Measurements from ENCODE around the gene PPEF1.
A peak's percentile ranks its signal among the peaks of the same experiment; 100 is the strongest.

The PPEF1 gene

DNA sequence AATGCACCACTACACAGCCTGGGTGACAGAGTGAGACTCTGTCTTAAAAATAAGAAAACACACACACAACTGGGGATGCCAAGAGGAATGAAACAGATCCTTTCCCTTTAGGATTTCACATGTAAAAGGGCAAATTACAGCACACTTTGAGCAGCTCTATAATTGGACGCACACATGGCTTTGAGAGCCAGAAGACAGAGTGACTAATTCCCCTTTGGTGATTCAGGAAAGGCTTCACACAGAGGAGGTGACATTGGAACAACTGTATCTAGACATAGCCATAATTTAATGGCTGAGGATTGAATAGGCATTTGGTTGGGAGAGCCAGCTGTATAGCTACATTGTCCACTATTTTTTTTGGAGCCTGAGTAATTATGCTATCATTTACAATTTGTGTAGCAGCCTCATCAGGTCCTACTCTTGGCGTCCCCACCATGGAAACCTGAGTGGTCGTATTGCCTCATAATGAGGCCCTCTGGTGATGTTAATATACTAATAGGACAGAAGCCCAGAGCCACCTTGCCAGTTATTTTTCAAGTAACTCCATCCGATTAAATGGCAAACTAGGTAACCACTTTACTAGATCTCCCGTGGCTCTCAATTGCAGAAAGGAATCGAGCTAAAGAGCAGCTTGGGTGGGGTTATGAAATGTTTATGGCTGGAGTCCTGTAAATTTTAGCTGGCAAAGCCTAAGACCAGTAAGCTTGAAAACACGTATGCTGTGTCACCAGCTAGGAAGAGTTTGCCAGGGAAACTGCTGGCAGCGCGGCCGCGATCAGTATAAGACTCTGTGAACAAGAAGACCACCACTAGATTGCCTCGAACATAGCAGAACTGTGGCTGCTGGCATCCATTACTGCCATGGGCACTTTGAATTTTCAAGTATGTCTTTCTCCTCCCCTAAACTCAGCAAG lies 8.5 kb upstream of the PPEF1 start:
- DNase-seq (ENCODE audit: insufficient read length, low spot score), result no peak
- TF ChIP-seq SPI1 (IDR thresholded peaks at IDR 0.05; ENCODE audit: low read depth, low read length) (no peak), POU2F2 (IDR thresholded peaks at IDR 0.05; ENCODE audit: low read depth, low read length) (no peak), TAF1 (IDR thresholded peaks at IDR 0.05; ENCODE audit: low read depth, low read length) (no peak), PAX5 (IDR thresholded peaks at IDR 0.05; ENCODE audit: insufficient read depth, low read length, severe bottlenecking) (no peak), POLR2A (IDR thresholded peaks at IDR 0.05; ENCODE audit: low read depth, low read length) (no peak)
- FAIRE-seq, result no peak

- DNase-seq (ENCODE audit: insufficient read length, low spot score) (no peak), FAIRE-seq (peak; percentile 16)
- no peak for TF ChIP-seq POLR2A (IDR thresholded peaks at IDR 0.05; ENCODE audit: low read depth, low read length)
These were observed 5.7 kb upstream of the PPEF1 start for GRCh38 chrX:18701621-18702361.

GRCh38 chrX:18702362-18703195 lies 4.9 kb upstream of the PPEF1 start:
- DNase-seq (ENCODE audit: insufficient read length, low spot score), result no peak
- TF ChIP-seq POLR2AphosphoS5 (IDR thresholded peaks at IDR 0.05; ENCODE audit: low read depth, low read length) (no peak), POU2F2 (IDR thresholded peaks at IDR 0.05; ENCODE audit: low read depth, low read length) (no peak), TAF1 (IDR thresholded peaks at IDR 0.05; ENCODE audit: low read depth, low read length) (no peak), PAX5 (IDR thresholded peaks at IDR 0.05; ENCODE audit: insufficient read depth, low read length, severe bottlenecking) (no peak), POLR2A (IDR thresholded peaks at IDR 0.05; ENCODE audit: low read depth, low read length) (no peak), SPI1 (IDR thresholded peaks at IDR 0.05; ENCODE audit: low read depth, low read length) (no peak)
- FAIRE-seq, result no peak

- DNase-seq (ENCODE audit: insufficient read length, low spot score) (no peak), FAIRE-seq (no peak)
- no peak for TF ChIP-seq POU2F2 (IDR thresholded peaks at IDR 0.05; ENCODE audit: low read depth, low read length)
- no peak for TF ChIP-seq TAF1 (IDR thresholded peaks at IDR 0.05; ENCODE audit: low read depth, low read length)
- no peak for TF ChIP-seq SPI1 (IDR thresholded peaks at IDR 0.05; ENCODE audit: low read depth, low read length)
- TF ChIP-seq POLR2A (IDR thresholded peaks at IDR 0.05; ENCODE audit: low read depth, low read length), result no peak
- no peak for TF ChIP-seq POLR2AphosphoS5 (IDR thresholded peaks at IDR 0.05; ENCODE audit: low read depth, low read length)
- TF ChIP-seq PAX5 (IDR thresholded peaks at IDR 0.05; ENCODE audit: insufficient read depth, low read length, severe bottlenecking), result no peak
These were observed 2.4 kb downstream of the PPEF1 start for GRCh38 chrX:18709833-18710232.

GRCh38 chrX:18714910-18715309 lies 7.5 kb downstream of the PPEF1 start:
- DNase-seq (ENCODE audit: insufficient read length, low spot score) (no peak), FAIRE-seq (no peak)
- no peak for TF ChIP-seq POLR2AphosphoS5 (IDR thresholded peaks at IDR 0.05; ENCODE audit: low read depth, low read length)
- TF ChIP-seq SPI1 (IDR thresholded peaks at IDR 0.05; ENCODE audit: low read depth, low read length), result no peak
- TF ChIP-seq PAX5 (IDR thresholded peaks at IDR 0.05; ENCODE audit: insufficient read depth, low read length, severe bottlenecking), result no peak

- TF ChIP-seq TAF1 (IDR thresholded peaks at IDR 0.05; ENCODE audit: low read depth, low read length), result no peak
- TF ChIP-seq PAX5 (IDR thresholded peaks at IDR 0.05; ENCODE audit: insufficient read depth, low read length, severe bottlenecking), result no peak
- TF ChIP-seq SPI1 (IDR thresholded peaks at IDR 0.05; ENCODE audit: low read depth, low read length), result no peak
- no peak for TF ChIP-seq POU2F2 (IDR thresholded peaks at IDR 0.05; ENCODE audit: low read depth, low read length)
- TF ChIP-seq POLR2AphosphoS5 (IDR thresholded peaks at IDR 0.05; ENCODE audit: low read depth, low read length), result no peak
- no peak for TF ChIP-seq POLR2A (IDR thresholded peaks at IDR 0.05; ENCODE audit: low read depth, low read length)
- no peak for DNase-seq (ENCODE audit: insufficient read length, low spot score)
- no peak for FAIRE-seq
These were observed 12.4 kb downstream of the PPEF1 start for GRCh38 chrX:18719852-18720251.

GRCh38 chrX:18721683-18722499 lies 14.4 kb downstream of the PPEF1 start:
- DNase-seq (ENCODE audit: insufficient read length, low spot score) (no peak), FAIRE-seq (no peak)
- TF ChIP-seq TAF1 (IDR thresholded peaks at IDR 0.05; ENCODE audit: low read depth, low read length), result no peak
- no peak for TF ChIP-seq POU2F2 (IDR thresholded peaks at IDR 0.05; ENCODE audit: low read depth, low read length)
- TF ChIP-seq PAX5 (IDR thresholded peaks at IDR 0.05; ENCODE audit: insufficient read depth, low read length, severe bottlenecking), result no peak
- TF ChIP-seq POLR2AphosphoS5 (IDR thresholded peaks at IDR 0.05; ENCODE audit: low read depth, low read length), result no peak
- TF ChIP-seq POLR2A (IDR thresholded peaks at IDR 0.05; ENCODE audit: low read depth, low read length), result no peak
- TF ChIP-seq SPI1 (IDR thresholded peaks at IDR 0.05; ENCODE audit: low read depth, low read length), result no peak

GRCh38 chrX:18722500-18723071 lies 15.1 kb downstream of the PPEF1 start:
- no peak for FAIRE-seq
- TF ChIP-seq POLR2A (IDR thresholded peaks at IDR 0.05; ENCODE audit: low read depth, low read length), result no peak
- DNase-seq (ENCODE audit: insufficient read length, low spot score), result no peak

All from GM12891 (cell line).